NCI-H2227 (cell line): ENCODE results near the gene TMEM52B.
"Not testable (repeated sequence)": the region's sequence is repeated elsewhere in the genome, so short reads cannot be mapped to it uniquely, and the experiment has no call there.

ENCODE experiments used
- DNase-seq: peaks from one replicate; lab custom pipeline; 2025; ENCODE audit not compliant: unreplicated experiment; lab: John Stamatoyannopoulos, UW

Gene TMEM52B

GRCh38 chr12:10170216-10170615 is 8.6 kb upstream of the TMEM52B start:
- DNase-seq, result no peak

- no peak for DNase-seq
Measured at GRCh38 chr12:10171973-10172728, 6.7 kb upstream of the TMEM52B start, which contains the start of gene OLR1. OLR1 (minus strand) TSS chr12:10172132; CDS start chr12:10172077, 55 bp downstream.

- DNase-seq, result no peak
Measured at GRCh38 chr12:10174986-10175614, 3.7 kb upstream of the TMEM52B start.

- no peak for DNase-seq
Measured at GRCh38 chr12:10175846-10176636, 2.8 kb upstream of the TMEM52B start.

GRCh38 chr12:10179776-10180181 is 947 bp downstream of the TMEM52B start:
- DNase-seq, result no peak

- no peak for DNase-seq
Measured at GRCh38 chr12:10182354-10183049, 3.7 kb downstream of the TMEM52B start.

- DNase-seq, result no peak
Measured at GRCh38 chr12:10184261-10184843, 5.5 kb downstream of the TMEM52B start.

GRCh38 chr12:10186299-10186698 is 7.5 kb downstream of the TMEM52B start:
- DNase-seq, result no peak

- DNase-seq, result not testable (repeated sequence)
Measured at GRCh38 chr12:10186958-10187357, 8.1 kb downstream of the TMEM52B start.

- no peak for DNase-seq
Measured at GRCh38 chr12:10189653-10190052, 10.8 kb downstream of the TMEM52B start.

GRCh38 chr12:10190558-10191388 is 11.9 kb downstream of the TMEM52B start:
- DNase-seq, result peak; percentile 5

GRCh38 chr12:10191865-10192264 is 13.0 kb downstream of the TMEM52B start:
- DNase-seq, result no peak

- no peak for DNase-seq
Measured at GRCh38 chr12:10194160-10194670, 15.4 kb downstream of the TMEM52B start.

- no peak for DNase-seq
Measured at GRCh38 chr12:10196210-10196609, 17.4 kb downstream of the TMEM52B start.

GRCh38 chr12:10197879-10198278 is 19.0 kb downstream of the TMEM52B start:
- DNase-seq, result no peak

GRCh38 chr12:10204495-10204894 is 25.7 kb downstream of the TMEM52B start:
- DNase-seq, result not testable (repeated sequence)

GRCh38 chr12:10205220-10205807 is 26.5 kb downstream of the TMEM52B start:
- DNase-seq, result no peak

- DNase-seq, result no peak
Measured at GRCh38 chr12:10207136-10207535, 28.3 kb downstream of the TMEM52B start.

- no peak for DNase-seq
Measured at GRCh38 chr12:10210225-10210624, 31.4 kb downstream of the TMEM52B start.
